ENCODE measurements around the gene UAP1. TPM values are rescaled to one million over a fixed set of nuclear protein-coding genes. Genes with fewer than 3 reads are reported as not detected.

The UAP1 gene
- total RNA-seq, 2 experiments from 2014 or later: 30.0 to 41.2 TPM

DNA sequence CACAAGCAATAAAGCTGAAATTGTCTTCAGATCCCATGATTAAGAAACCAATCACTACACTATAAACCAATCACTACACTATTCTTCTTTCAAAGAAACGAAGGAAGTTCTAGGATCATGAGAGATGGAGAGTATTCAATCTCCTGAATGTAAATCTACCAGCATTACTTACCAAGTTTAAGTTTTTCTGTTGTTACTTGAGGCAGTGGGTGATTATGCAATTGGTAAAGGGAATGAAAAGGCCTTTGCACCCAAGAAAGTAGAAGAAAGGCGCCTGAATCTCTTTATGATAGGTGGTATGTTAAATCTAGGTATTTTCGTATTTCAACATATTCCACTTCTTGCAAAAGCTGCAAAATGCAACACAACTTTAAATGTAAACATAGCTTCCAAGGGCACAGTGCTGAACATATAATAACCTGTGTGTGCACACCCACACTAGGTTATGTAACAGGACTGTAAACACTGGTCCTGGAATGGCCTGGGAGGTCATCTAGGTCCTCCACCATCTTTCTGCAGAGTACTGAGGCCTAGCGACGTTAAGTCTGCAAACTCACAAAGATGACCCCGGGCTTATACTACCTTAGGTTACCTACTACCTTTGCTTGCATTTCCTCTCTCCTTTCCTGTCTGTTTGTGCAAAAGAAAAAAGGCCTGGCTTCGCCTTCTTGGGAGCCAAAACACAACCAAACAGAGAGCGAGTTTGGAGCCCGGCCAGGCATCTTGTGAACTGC lies 1.1 kb upstream of the UAP1 start:
- Histone ChIP-seq H3K4me2 (ENCODE audit: low read length) (peak overlapping the region; percentile 99), H3K4me3 (ENCODE audit: low read depth, low read length, poor library complexity, severe bottlenecking) (peak overlapping the region; percentile 83), H2AFZ (ENCODE audit: low read length) (peak overlapping the region; percentile 97), H3K27ac (ENCODE audit: low read depth, low read length, poor library complexity, severe bottlenecking) (no peak overlapping the region), H3K79me2 (ENCODE audit: insufficient read depth, low read depth, low read length) (peaks cover 17% of the 10 kb centered on the region; the same call in 1 of the 2 replicates), H3K9me2 (ENCODE audit: insufficient read depth, low read length) (no peaks in the 10 kb centered on the region), H3K9me3 (ENCODE audit: low read length) (no peaks in the 10 kb centered on the region), H4K20me1 (ENCODE audit: insufficient read depth, low read length) (no peaks in the 10 kb centered on the region), H3K36me3 (ENCODE audit: insufficient read depth, low read length) (no peaks in the 10 kb centered on the region), H3K4me1 (ENCODE audit: insufficient read depth, low read length, poor library complexity, severe bottlenecking) (peaks cover 14% of the 10 kb centered on the region)
- intact Hi-C loops (cut with micrococcal nuclease; ENCODE audit: unreplicated experiment): loop anchor here (1.0 kb wide), 1 partner anchor 62 kb away; no protein-coding TSS in a partner anchor
- CTCF ChIA-PET (ENCODE audit: unreplicated experiment): no interaction called here
- TF ChIP-seq EZH2phosphoT487 (IDR thresholded peaks at IDR 0.05; ENCODE audit: borderline replicate concordance, low read depth, low read length) (no peak), CTCF (conservative IDR thresholded peaks at IDR 0.05; ENCODE audit: low read length) (no peak)
- DNase-seq (ENCODE audit: low spot score): peak; percentile 7
- POLR2A ChIA-PET: interaction anchor here (1.1 to 1.6 kb wide), 3 partner anchors 30 to 62 kb away, joined by 3 to 8 read pairs (median 3); no protein-coding TSS in a partner anchor
- BruUV-seq (replicated peaks): TSS peak; percentile 86

DNA sequence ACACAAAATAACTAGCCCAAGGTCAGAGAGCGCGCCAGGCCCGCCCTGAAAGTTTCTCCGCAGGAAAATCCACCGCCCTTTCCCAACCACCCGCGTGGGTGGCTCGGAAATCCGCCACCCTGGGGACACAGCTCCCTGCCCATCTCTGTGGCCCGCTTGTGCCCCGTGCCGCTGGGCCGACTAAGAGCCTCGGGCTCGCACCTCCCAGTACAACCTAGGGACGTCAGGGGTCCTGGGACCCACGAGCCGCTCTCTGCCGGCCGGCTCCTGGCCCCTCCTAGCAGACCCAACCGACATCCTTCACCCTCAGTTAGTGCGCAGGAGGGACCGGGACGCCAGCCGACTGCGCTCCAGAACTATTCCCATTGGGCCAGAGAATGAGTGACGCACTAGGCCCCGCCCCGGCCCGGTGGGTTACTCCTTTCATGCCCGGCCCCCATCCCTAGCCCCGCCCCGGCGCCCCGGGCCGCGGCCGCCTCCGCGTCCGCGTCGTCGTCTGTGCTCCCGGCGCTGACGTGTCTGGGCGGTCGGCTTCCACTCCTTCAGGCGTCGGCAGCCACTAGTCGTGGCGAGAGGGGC lies 396 bp upstream of the UAP1 start:
- peak; percentile 95 for DNase-seq (ENCODE audit: low spot score)
- Histone ChIP-seq H3K4me3 (ENCODE audit: low read depth, low read length, poor library complexity, severe bottlenecking) (peak overlapping the region; percentile 83), H3K27ac (ENCODE audit: low read depth, low read length, poor library complexity, severe bottlenecking) (no peak overlapping the region), H3K36me3 (ENCODE audit: insufficient read depth, low read length) (peaks cover 3% of the 10 kb centered on the region), H3K9me3 (ENCODE audit: low read length) (no peaks in the 10 kb centered on the region), H4K20me1 (ENCODE audit: insufficient read depth, low read length) (no peaks in the 10 kb centered on the region), H3K79me2 (ENCODE audit: insufficient read depth, low read depth, low read length) (peaks cover 17% of the 10 kb centered on the region; the same call in 1 of the 2 replicates), H3K4me1 (ENCODE audit: insufficient read depth, low read length, poor library complexity, severe bottlenecking) (peaks cover 14% of the 10 kb centered on the region), H3K9me2 (ENCODE audit: insufficient read depth, low read length) (no peaks in the 10 kb centered on the region), H2AFZ (ENCODE audit: low read length) (peak overlapping the region; percentile 97), H3K4me2 (ENCODE audit: low read length) (peak overlapping the region; percentile 99)
- ChIA-PET POLR2A (interaction anchor here (1.1 kb wide), 2 partner anchors 29 to 62 kb away, joined by 3 to 4 read pairs; no protein-coding TSS in a partner anchor), CTCF (ENCODE audit: unreplicated experiment) (no interaction called here)
- intact Hi-C loops (cut with micrococcal nuclease; ENCODE audit: unreplicated experiment): loop anchor here (1.0 kb wide), 1 partner anchor 63 kb away; no protein-coding TSS in a partner anchor
- TF ChIP-seq EZH2phosphoT487 (IDR thresholded peaks at IDR 0.05; ENCODE audit: borderline replicate concordance, low read depth, low read length) (no peak), CTCF (conservative IDR thresholded peaks at IDR 0.05; ENCODE audit: low read length) (no peak)
- BruUV-seq (replicated peaks): no TSS peak

Data from OCI-LY7 (cell line).